ENCODE measurements around the gene SLC6A11. TPM values are rescaled to one million over a fixed set of nuclear protein-coding genes. Genes with fewer than 3 reads are reported as not detected.
A peak's percentile ranks its signal among the peaks of the same experiment; 100 is the strongest.

The SLC6A11 gene
- total and polyA plus RNA-seq, 2 of the 13 experiments (the other 11 are each of a cell fraction or from before 2014, with no cell fraction given), result 17.9 to 34.5 TPM

GRCh38 chr3:10783360-10784351 lies 32.4 kb upstream of the SLC6A11 start:
- no peak overlapping the region for H2AFZ ChIP-seq (ENCODE audit: low read length)
- H3K27me3 ChIP-seq (ENCODE audit: control insufficient read depth in 1 of 2, insufficient read depth in 2 of 2, low read length in 2 of 2), result peaks cover 1 to 4% of the 10 kb centered on the region in 2 experiments; a peak in 3 of 5 replicates
- no peaks in the 10 kb centered on the region for H3K9me3 ChIP-seq (ENCODE audit: low read length)
- no peaks in the 10 kb centered on the region for H4K20me1 ChIP-seq (ENCODE audit: insufficient read depth, low read length)
- H3K4me2 ChIP-seq (ENCODE audit: low read depth, low read length), result no peak overlapping the region
- H3K9ac ChIP-seq (ENCODE audit: insufficient read depth, low read depth, low read length), result no peak overlapping the region
- POLR2A ChIA-PET, result no interaction called here
- TF ChIP-seq NFKB2 (CRISPR knock-in tag; IDR thresholded peaks at IDR 0.05; ENCODE audit: borderline replicate concordance) (no peak), ZKSCAN5 (CRISPR knock-in tag; IDR thresholded peaks at IDR 0.05) (no peak), SMC3 (IDR thresholded peaks at IDR 0.05; ENCODE audit: low read length) (peak; percentile 56; the same call in 1 of the 2 replicates), ZKSCAN1 (IDR thresholded peaks at IDR 0.05; ENCODE audit: low read length) (peak; percentile 91), STAG1 (CRISPR knock-in tag; IDR thresholded peaks at IDR 0.05) (peak; percentile 44), SNRNP70 (IDR thresholded peaks at IDR 0.05; ENCODE audit: low read depth, low read length) (no peak)
- TF ChIP-seq, protein P1, sequence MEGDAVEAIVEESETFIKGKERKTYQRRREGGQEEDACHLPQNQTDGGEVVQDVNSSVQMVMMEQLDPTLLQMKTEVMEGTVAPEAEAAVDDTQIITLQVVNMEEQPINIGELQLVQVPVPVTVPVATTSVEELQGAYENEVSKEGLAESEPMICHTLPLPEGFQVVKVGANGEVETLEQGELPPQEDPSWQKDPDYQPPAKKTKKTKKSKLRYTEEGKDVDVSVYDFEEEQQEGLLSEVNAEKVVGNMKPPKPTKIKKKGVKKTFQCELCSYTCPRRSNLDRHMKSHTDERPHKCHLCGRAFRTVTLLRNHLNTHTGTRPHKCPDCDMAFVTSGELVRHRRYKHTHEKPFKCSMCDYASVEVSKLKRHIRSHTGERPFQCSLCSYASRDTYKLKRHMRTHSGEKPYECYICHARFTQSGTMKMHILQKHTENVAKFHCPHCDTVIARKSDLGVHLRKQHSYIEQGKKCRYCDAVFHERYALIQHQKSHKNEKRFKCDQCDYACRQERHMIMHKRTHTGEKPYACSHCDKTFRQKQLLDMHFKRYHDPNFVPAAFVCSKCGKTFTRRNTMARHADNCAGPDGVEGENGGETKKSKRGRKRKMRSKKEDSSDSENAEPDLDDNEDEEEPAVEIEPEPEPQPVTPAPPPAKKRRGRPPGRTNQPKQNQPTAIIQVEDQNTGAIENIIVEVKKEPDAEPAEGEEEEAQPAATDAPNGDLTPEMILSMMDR (CRISPR knock-in tag; IDR thresholded peaks at IDR 0.05), result peak; percentile 59
- TF ChIP-seq, protein P2, sequence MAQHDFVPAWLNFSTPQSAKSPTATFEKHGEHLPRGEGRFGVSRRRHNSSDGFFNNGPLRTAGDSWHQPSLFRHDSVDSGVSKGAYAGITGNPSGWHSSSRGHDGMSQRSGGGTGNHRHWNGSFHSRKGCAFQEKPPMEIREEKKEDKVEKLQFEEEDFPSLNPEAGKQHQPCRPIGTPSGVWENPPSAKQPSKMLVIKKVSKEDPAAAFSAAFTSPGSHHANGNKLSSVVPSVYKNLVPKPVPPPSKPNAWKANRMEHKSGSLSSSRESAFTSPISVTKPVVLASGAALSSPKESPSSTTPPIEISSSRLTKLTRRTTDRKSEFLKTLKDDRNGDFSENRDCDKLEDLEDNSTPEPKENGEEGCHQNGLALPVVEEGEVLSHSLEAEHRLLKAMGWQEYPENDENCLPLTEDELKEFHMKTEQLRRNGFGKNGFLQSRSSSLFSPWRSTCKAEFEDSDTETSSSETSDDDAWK (CRISPR knock-in tag; IDR thresholded peaks at IDR 0.05), result no peak
- no peaks in the 10 kb centered on the region for H3K79me2 ChIP-seq (ENCODE audit: insufficient read depth, low read length)
- CTCF ChIA-PET (ENCODE audit: low intra/inter-chr PET ratio, low total read pairs), result interaction anchor here (0.7 to 0.9 kb wide), 2 partner anchors 11 to 25 kb away, joined by 4 to 7 read pairs; no protein-coding TSS in a partner anchor
- FAIRE-seq (peak; percentile 49), ATAC-seq (peak; percentile 65), DNase-seq (ENCODE audit: low spot score) (peak; percentile 36)
- H3K27ac ChIP-seq (ENCODE audit: extremely low read length, insufficient read depth, low read length), result no peak overlapping the region
- no TSS peak for BruUV-seq (replicated peaks)
- WGBS (ENCODE audit: low lambda C conversion rate), result 9% methylated on average over 5 of the region's 5 CpGs
- H3K4me1 ChIP-seq (ENCODE audit: insufficient read depth, low read length), result peaks cover 8% of the 10 kb centered on the region; the same call in 1 of the 2 replicates
- intact Hi-C loops (cut with micrococcal nuclease; ENCODE audit: unreplicated experiment) (no loop called here), in situ Hi-C loops (cut with HindIII; ENCODE audit: extremely low pct_ligation_motif_present, low pct_unique_long_range_greater_than_20kb) (no loop called here)
- no peaks in the 10 kb centered on the region for H3K36me3 ChIP-seq (replicated peaks in 1 of 2; ENCODE audit: control insufficient read depth in 1 of 2, insufficient read depth in 2 of 2, low read length in 2 of 2)
- H3K4me3 ChIP-seq (replicated peaks in 1 of 3; ENCODE audit: insufficient read depth in 1 of 3, low read depth in 2 of 3, low read length in 3 of 3), result no peak overlapping the region

Measured in HepG2 (cell line).